Fibroblast of lung (primary cell): ENCODE measurements around the gene ZFYVE28. TPM values are rescaled to one million over a fixed set of nuclear protein-coding genes. Genes with fewer than 3 reads are reported as not detected.

Experiments
- DNase-seq, 2 donors: peaks; one replicate each; pipeline versions ENCODE4 v3.0.0 to v3.0.0-alpha.2; 2010; ENCODE audit warnings: low read depth in 2 of 2
- H2AFZ ChIP-seq: 2 replicates; pipeline ENCODE4 v1.5.1; 2012; ENCODE audit warnings: low read length, control low read depth, inconsistent platforms
- H3K27ac ChIP-seq: 2 replicates; pipeline ENCODE4 v1.5.1; 2011; ENCODE audit warnings: low read length, control low read depth; ENCODE audit not compliant: insufficient read depth
- H3K27me3 ChIP-seq: 2 replicates; pipeline ENCODE4 v1.5.1; 2011; ENCODE audit warnings: mild to moderate bottlenecking, low read length; ENCODE audit not compliant: control insufficient read depth, insufficient read depth
- H3K36me3 ChIP-seq: 2 replicates; pipeline ENCODE4 v1.5.1; 2011; ENCODE audit warnings: low read length; ENCODE audit not compliant: control insufficient read depth, insufficient read depth
- H3K4me1 ChIP-seq: 2 replicates; pipeline ENCODE4 v1.5.1; 2011; ENCODE audit warnings: low read length; ENCODE audit not compliant: control insufficient read depth, insufficient read depth; ENCODE audit errors: extremely low read depth
- H3K4me2 ChIP-seq: 2 replicates; pipeline ENCODE4 v1.5.1; 2011; ENCODE audit warnings: low read length, control low read depth; ENCODE audit not compliant: insufficient read depth; ENCODE audit errors: extremely low read depth
- H3K4me3 ChIP-seq, 4 experiments: fragments of 200-600 bp in 1 of 4; sonication (generic) in 1 of 4; replicated peaks in 1 of 4; 2 replicates each; pipeline ENCODE4 v1.5.1; 2011 to 2016; ENCODE audit warnings: low read length in 4 of 4, low read depth in 3 of 4, mild to moderate bottlenecking in 3 of 4, control low read depth in 2 of 4, inconsistent platforms in 1 of 4, mixed read lengths in 1 of 4; ENCODE audit not compliant: insufficient read depth in 1 of 4; ENCODE audit errors: control extremely low read depth in 1 of 4
- H3K79me2 ChIP-seq: 2 replicates; pipeline ENCODE4 v1.5.1; 2012; ENCODE audit warnings: mild to moderate bottlenecking, low read length, inconsistent platforms; ENCODE audit not compliant: control insufficient read depth, insufficient read depth
- H3K9ac ChIP-seq: 2 replicates; pipeline ENCODE4 v1.5.1; 2011; ENCODE audit warnings: mild to moderate bottlenecking, low read length, control low read depth; ENCODE audit not compliant: insufficient read depth
- H3K9me3 ChIP-seq: 2 replicates; pipeline ENCODE4 v1.5.1; 2012; ENCODE audit warnings: low read depth, low read length; ENCODE audit not compliant: control insufficient read depth, insufficient read depth
- H4K20me1 ChIP-seq: 2 replicates; pipeline ENCODE4 v1.5.1; 2011; ENCODE audit warnings: low read length; ENCODE audit not compliant: control insufficient read depth, insufficient read depth; ENCODE audit errors: extremely low read depth
- EZH2 ChIP-seq: IDR thresholded peaks from 2 replicates; pipeline ENCODE4 v1.5.1; 2012; ENCODE audit warnings: low read length, control low read depth, mild to moderate bottlenecking; ENCODE audit errors: missing control alignments
- polyA plus RNA-seq, 2 donors: library from polyadenylated mRNA; depleted of rRNA in 1 of 2; stranded (reverse) in 1 of 2; unstranded in 1 of 2; fragments of >200 nt; gene quantifications; 2 replicates each; pipeline ENCODE4 v1.2.1, GENCODE V29; 2011 to 2012; ENCODE audit warnings: missing spikeins in 1 of 2
- total RNA-seq: library from RNA; depleted of rRNA; stranded (reverse); fragments of >200 nt; gene quantifications from 2 replicates; pipeline ENCODE4 v1.2.1, GENCODE V29; 2014
- TF ChIP-seq, protein P1 (sequence below), 2 donors: IDR thresholded peaks in 1 of 2; conservative IDR thresholded peaks in 1 of 2; 1 replicate in 1 of 2; 2 replicates in 1 of 2; pipeline ENCODE4 v1.5.1; 2011 to 2012; ENCODE audit warnings: low read length in 2 of 2, control low read depth in 1 of 2, inconsistent platforms in 1 of 2, low read depth in 1 of 2, mild to moderate bottlenecking in 1 of 2

ZFYVE28 gene
- total and polyA plus RNA-seq, 2 donors (not counting 1 experiment from before 2014, with no cell fraction given), result 2.4 to 11.6 TPM

DNA sequence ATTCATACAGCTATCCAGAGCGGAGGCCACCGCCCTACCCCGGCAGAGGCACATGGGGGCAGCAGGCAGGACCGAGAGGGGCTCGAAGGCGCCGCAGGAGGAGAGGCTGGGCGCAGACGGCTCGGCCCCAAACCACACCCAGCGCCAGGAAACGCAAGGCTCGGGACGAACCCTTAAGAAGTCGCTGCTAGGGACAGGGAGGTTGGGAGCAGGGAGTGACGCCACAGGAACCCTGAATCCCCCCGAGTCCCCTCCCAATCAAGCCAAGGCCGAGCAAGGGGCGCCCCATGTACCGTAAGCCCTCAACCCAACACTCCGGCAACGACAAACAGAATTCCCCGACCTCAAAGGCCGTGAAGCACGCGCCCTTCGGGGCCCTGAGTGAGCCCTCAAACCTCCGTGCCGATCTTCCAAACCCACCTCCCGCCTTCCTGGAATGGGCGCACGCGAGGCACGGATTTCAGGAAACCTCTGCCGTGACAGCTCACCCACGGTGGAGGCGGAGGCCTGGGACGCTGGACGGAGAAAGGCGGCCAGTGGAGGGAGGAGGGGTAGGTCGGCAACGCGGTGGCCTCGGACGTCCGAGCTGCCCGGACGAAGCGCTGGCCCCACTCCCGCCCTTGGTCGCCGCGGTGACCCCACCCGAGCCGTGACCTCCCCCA, 1.8 kb downstream of the ZFYVE28 start:
- H3K36me3 ChIP-seq, result no peaks in the 10 kb centered on the region
- H2AFZ ChIP-seq, result peak overlapping the region; percentile 47
- H3K27me3 ChIP-seq, result peaks cover 17% of the 10 kb centered on the region
- DNase-seq, result peak in 1 of 2 donors; percentile 9
- H3K4me2 ChIP-seq, result peak overlapping the region; percentile 87
- TF ChIP-seq, protein P1, sequence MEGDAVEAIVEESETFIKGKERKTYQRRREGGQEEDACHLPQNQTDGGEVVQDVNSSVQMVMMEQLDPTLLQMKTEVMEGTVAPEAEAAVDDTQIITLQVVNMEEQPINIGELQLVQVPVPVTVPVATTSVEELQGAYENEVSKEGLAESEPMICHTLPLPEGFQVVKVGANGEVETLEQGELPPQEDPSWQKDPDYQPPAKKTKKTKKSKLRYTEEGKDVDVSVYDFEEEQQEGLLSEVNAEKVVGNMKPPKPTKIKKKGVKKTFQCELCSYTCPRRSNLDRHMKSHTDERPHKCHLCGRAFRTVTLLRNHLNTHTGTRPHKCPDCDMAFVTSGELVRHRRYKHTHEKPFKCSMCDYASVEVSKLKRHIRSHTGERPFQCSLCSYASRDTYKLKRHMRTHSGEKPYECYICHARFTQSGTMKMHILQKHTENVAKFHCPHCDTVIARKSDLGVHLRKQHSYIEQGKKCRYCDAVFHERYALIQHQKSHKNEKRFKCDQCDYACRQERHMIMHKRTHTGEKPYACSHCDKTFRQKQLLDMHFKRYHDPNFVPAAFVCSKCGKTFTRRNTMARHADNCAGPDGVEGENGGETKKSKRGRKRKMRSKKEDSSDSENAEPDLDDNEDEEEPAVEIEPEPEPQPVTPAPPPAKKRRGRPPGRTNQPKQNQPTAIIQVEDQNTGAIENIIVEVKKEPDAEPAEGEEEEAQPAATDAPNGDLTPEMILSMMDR (conservative IDR thresholded peaks at IDR 0.05 in 1 of 2, IDR thresholded peaks at IDR 0.05 in 1 of 2; ENCODE audit: low read depth in 1 of 2, low read length in 2 of 2), result no peak
- peak; percentile 53 for TF ChIP-seq EZH2
- H4K20me1 ChIP-seq, result no peaks in the 10 kb centered on the region
- peak overlapping the region; percentile 39 for H3K27ac ChIP-seq
- no peaks in the 10 kb centered on the region for H3K9me3 ChIP-seq
- peak overlapping the region; percentile 16 for H3K9ac ChIP-seq
- H3K79me2 ChIP-seq, result peaks cover 9% of the 10 kb centered on the region
- H3K4me3 ChIP-seq, result peak overlapping the region; percentile 24 to 62 (median 47)
- H3K4me1 ChIP-seq, result peaks cover 14% of the 10 kb centered on the region

DNA sequence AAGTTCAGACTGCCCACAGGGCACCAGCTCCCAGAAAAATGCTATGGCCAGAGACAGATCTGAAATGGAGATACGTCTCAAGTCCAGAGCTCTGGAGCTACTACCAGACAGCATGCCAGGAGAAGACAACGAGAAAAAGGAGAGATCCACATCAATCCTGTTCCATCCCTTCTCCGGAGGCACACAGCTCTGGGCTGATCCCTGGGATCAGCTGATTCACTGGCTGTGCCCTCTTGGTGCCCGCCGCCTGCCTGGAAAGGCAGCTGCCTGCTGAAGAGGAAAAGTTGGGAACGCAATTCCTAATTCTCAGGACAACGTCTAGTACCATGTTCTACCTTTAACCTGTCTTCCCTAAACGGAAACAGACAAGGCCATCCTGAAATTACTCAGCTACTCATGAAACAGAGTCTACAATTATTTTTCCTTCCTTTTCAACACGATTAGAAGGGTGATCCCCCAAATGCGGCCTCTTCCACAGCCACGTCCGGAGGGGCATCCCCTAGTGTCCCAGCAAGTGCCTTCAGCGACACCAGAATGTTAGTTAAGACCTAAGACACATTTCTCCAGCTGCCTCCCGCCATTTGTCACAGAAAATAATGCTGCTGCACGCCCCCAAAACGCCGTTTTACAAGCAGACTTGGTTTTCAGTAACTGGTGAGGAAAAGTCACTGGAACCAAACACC, 2.4 kb downstream of the ZFYVE28 start:
- Histone ChIP-seq H3K4me3 (peak overlapping the region in 1 of 4 experiments; percentile 62), H3K9me3 (no peaks in the 10 kb centered on the region), H2AFZ (no peak overlapping the region), H3K36me3 (no peaks in the 10 kb centered on the region), H3K27me3 (peaks cover 17% of the 10 kb centered on the region), H4K20me1 (no peaks in the 10 kb centered on the region), H3K9ac (no peak overlapping the region), H3K4me2 (peak overlapping the region; percentile 87), H3K27ac (no peak overlapping the region), H3K4me1 (peaks cover 14% of the 10 kb centered on the region), H3K79me2 (peaks cover 13% of the 10 kb centered on the region)
- TF ChIP-seq EZH2, result no peak
- TF ChIP-seq, protein P1 (conservative IDR thresholded peaks at IDR 0.05 in 1 of 2, IDR thresholded peaks at IDR 0.05 in 1 of 2; ENCODE audit: low read depth in 1 of 2, low read length in 2 of 2), result no peak
- no peak for DNase-seq

DNA sequence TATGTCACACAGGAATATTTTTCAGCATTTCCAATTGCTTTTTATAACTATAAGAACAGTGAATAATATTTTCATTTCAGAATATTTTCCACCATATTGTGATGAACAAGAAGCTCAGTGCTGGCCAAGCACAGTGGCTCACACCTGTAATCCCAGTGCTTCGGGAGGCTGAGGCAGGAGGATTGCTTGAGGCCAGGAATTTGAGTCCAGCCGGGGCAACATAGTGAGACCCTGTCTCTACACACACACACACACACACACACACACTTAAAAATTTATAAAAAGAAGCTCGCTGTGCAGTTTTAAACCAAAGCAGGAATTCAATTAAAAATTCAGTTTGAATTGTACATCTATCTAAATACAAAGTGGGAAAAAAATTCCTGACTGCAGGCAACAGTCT, 3.2 kb downstream of the ZFYVE28 start:
- no peak for TF ChIP-seq EZH2
- TF ChIP-seq, protein P1 (conservative IDR thresholded peaks at IDR 0.05 in 1 of 2, IDR thresholded peaks at IDR 0.05 in 1 of 2; ENCODE audit: low read depth in 1 of 2, low read length in 2 of 2), result no peak
- Histone ChIP-seq H3K9ac (no peak overlapping the region), H4K20me1 (no peaks in the 10 kb centered on the region), H3K36me3 (no peaks in the 10 kb centered on the region), H3K27me3 (peaks cover 10% of the 10 kb centered on the region), H3K79me2 (peaks cover 13% of the 10 kb centered on the region), H3K4me1 (peaks cover 14% of the 10 kb centered on the region), H3K27ac (no peak overlapping the region), H2AFZ (no peak overlapping the region), H3K4me2 (no peak overlapping the region), H3K4me3 (no peak overlapping the region), H3K9me3 (no peaks in the 10 kb centered on the region)
- no peak for DNase-seq
